Measurements from ENCODE around the gene ZNF660.

GRCh38 chr3:44584646-44585501 lies at the start of gene ZNF660:
- TF ChIP-seq ZNF655 (CRISPR knock-in tag; IDR thresholded peaks at IDR 0.05) (no peak), EP300 (IDR thresholded peaks at IDR 0.05; ENCODE audit: low read length) (no peak), CTCF (IDR thresholded peaks at IDR 0.05 in 2 of 3, conservative IDR thresholded peaks at IDR 0.05 in 1 of 3; ENCODE audit: insufficient read depth in 2 of 3, low read depth in 1 of 3, low read length in 3 of 3) (no peak), HNRNPUL1 (IDR thresholded peaks at IDR 0.05; ENCODE audit: low read length) (no peak), TARDBP (IDR thresholded peaks at IDR 0.05) (no peak), NR3C1 (CRISPR knock-in tag; IDR thresholded peaks at IDR 0.05) (no peak), FOXP1 (CRISPR knock-in tag; IDR thresholded peaks at IDR 0.05) (no peak)
- TF ChIP-seq, protein P1, sequence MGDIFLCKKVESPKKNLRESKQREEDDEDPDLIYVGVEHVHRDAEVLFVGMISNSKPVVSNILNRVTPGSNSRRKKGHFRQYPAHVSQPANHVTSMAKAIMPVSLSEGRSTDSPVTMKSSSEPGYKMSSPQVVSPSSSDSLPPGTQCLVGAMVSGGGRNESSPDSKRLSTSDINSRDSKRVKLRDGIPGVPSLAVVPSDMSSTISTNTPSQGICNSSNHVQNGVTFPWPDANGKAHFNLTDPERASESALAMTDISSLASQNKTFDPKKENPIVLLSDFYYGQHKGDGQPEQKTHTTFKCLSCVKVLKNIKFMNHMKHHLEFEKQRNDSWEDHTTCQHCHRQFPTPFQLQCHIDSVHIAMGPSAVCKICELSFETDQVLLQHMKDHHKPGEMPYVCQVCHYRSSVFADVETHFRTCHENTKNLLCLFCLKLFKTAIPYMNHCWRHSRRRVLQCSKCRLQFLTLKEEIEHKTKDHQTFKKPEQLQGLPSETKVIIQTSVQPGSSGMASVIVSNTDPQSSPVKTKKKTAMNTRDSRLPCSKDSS (IDR thresholded peaks at IDR 0.05; ENCODE audit: low read depth, partially characterized antibody), result no peak
